GM04503 (cell line): ENCODE data around the gene HMGB1.
"Not testable (repeated sequence)": the region's sequence is repeated elsewhere in the genome, so short reads cannot be mapped to it uniquely, and the experiment has no call there.

Source experiments
- DNase-seq: peaks from one replicate; pipeline ENCODE4 v3.0.0-alpha.2; 2012; ENCODE audit warnings: low read depth

The HMGB1 gene

GRCh38 chr13:30466358-30466714, 600 bp upstream of the HMGB1 start:
- DNase-seq, result no peak

- no peak for DNase-seq
Measured at GRCh38 chr13:30465343-30465592, 468 bp downstream of the HMGB1 start.

GRCh38 chr13:30464496-30465342, 1.0 kb downstream of the HMGB1 start:
- DNase-seq, result no peak

GRCh38 chr13:30463787-30464495, 1.8 kb downstream of the HMGB1 start:
- peak; percentile 29 for DNase-seq

GRCh38 chr13:30461279-30462066, 4.3 kb downstream of the HMGB1 start:
- not testable (repeated sequence) for DNase-seq

- no peak for DNase-seq
Measured at GRCh38 chr13:30457306-30457891, 8.3 kb downstream of the HMGB1 start.

GRCh38 chr13:30456290-30456689, 9.4 kb downstream of the HMGB1 start:
- no peak for DNase-seq

GRCh38 chr13:30454991-30455390, 10.7 kb downstream of the HMGB1 start:
- DNase-seq, result no peak

- DNase-seq, result no peak
Measured at GRCh38 chr13:30453727-30454126, 12.0 kb downstream of the HMGB1 start.

- not testable (repeated sequence) for DNase-seq
Measured at GRCh38 chr13:30451476-30451875, 14.3 kb downstream of the HMGB1 start.

- no peak for DNase-seq
Measured at GRCh38 chr13:30450066-30450465, 15.7 kb downstream of the HMGB1 start.

GRCh38 chr13:30448441-30448840, 17.3 kb downstream of the HMGB1 start:
- no peak for DNase-seq

GRCh38 chr13:30446126-30446500, 19.6 kb downstream of the HMGB1 start:
- DNase-seq, result no peak

GRCh38 chr13:30443957-30444404, 21.8 kb downstream of the HMGB1 start:
- no peak for DNase-seq

- DNase-seq, result not testable (repeated sequence)
Measured at GRCh38 chr13:30443491-30443890, 22.2 kb downstream of the HMGB1 start.

- DNase-seq, result no peak
Measured at GRCh38 chr13:30442926-30443325, 22.8 kb downstream of the HMGB1 start.

GRCh38 chr13:30440910-30441703, 24.6 kb downstream of the HMGB1 start:
- no peak for DNase-seq

- DNase-seq, result no peak
Measured at GRCh38 chr13:30438286-30438685, 27.4 kb downstream of the HMGB1 start.

- DNase-seq, result no peak
Measured at GRCh38 chr13:30437177-30437576, 28.6 kb downstream of the HMGB1 start.

- DNase-seq, result no peak
Measured at GRCh38 chr13:30435911-30436451, 29.8 kb downstream of the HMGB1 start.

- no peak for DNase-seq
Measured at GRCh38 chr13:30431269-30431940, 34.3 kb downstream of the HMGB1 start.
